ENCODE measurements around the gene MED16.

Gene MED16

GRCh38 chr19:892894-893689 lies at the start of gene MED16, which contains the start of gene RNU6-9:
MED16 (minus strand) TSS chr19:893187; CDS start chr19:891131, 2,056 bp downstream.
RNU6-9 (plus strand) TSS chr19:893484.
- peak; percentile 81 to 89 for DNase-seq (ENCODE audit: low read depth in 1 of 2, low spot score in 1 of 2)

- DNase-seq (ENCODE audit: low read depth in 1 of 2, low spot score in 1 of 2), result no peak
Observed at GRCh38 chr19:942133-942645, 49.2 kb upstream of the MED16 start.

- no peak for DNase-seq (ENCODE audit: low read depth in 1 of 2, low spot score in 1 of 2)
Observed at GRCh38 chr19:941292-942132, 48.5 kb upstream of the MED16 start.

GRCh38 chr19:940591-941291 lies 47.8 kb upstream of the MED16 start:
- peak; percentile 36 to 37 for DNase-seq (ENCODE audit: low read depth in 1 of 2, low spot score in 1 of 2)

- no peak for DNase-seq (ENCODE audit: low read depth in 1 of 2, low spot score in 1 of 2)
Observed at GRCh38 chr19:939922-940321, 46.9 kb upstream of the MED16 start.

- no peak for DNase-seq (ENCODE audit: low read depth in 1 of 2, low spot score in 1 of 2)
Observed at GRCh38 chr19:939439-939838, 46.5 kb upstream of the MED16 start.

GRCh38 chr19:938233-938923 lies 45.4 kb upstream of the MED16 start:
- no peak for DNase-seq (ENCODE audit: low read depth in 1 of 2, low spot score in 1 of 2)

- no peak for DNase-seq (ENCODE audit: low read depth in 1 of 2, low spot score in 1 of 2)
Observed at GRCh38 chr19:937259-937694, 44.3 kb upstream of the MED16 start.

GRCh38 chr19:936175-936546 lies 43.2 kb upstream of the MED16 start:
- DNase-seq (ENCODE audit: low read depth in 1 of 2, low spot score in 1 of 2), result no peak

- DNase-seq (ENCODE audit: low read depth in 1 of 2, low spot score in 1 of 2), result no peak
Observed at GRCh38 chr19:934865-935479, 42.0 kb upstream of the MED16 start.

GRCh38 chr19:934197-934840 lies 41.3 kb upstream of the MED16 start:
- no peak for DNase-seq (ENCODE audit: low read depth in 1 of 2, low spot score in 1 of 2)

GRCh38 chr19:933553-933882 lies 40.5 kb upstream of the MED16 start:
- no peak for DNase-seq (ENCODE audit: low read depth in 1 of 2, low spot score in 1 of 2)

- DNase-seq (ENCODE audit: low read depth in 1 of 2, low spot score in 1 of 2), result no peak
Observed at GRCh38 chr19:932648-933552, 39.9 kb upstream of the MED16 start.

- no peak for DNase-seq (ENCODE audit: low read depth in 1 of 2, low spot score in 1 of 2)
Observed at GRCh38 chr19:931860-932647, 39.1 kb upstream of the MED16 start.

- DNase-seq (ENCODE audit: low read depth in 1 of 2, low spot score in 1 of 2), result no peak
Observed at GRCh38 chr19:929891-930258, 36.9 kb upstream of the MED16 start.

GRCh38 chr19:929203-929890 lies 36.4 kb upstream of the MED16 start:
- no peak for DNase-seq (ENCODE audit: low read depth in 1 of 2, low spot score in 1 of 2)

- DNase-seq (ENCODE audit: low read depth in 1 of 2, low spot score in 1 of 2), result no peak
Observed at GRCh38 chr19:928471-929202, 35.6 kb upstream of the MED16 start.

Data from activated CD4-positive, alpha-beta T cell treated with anti-CD3 and anti-CD28 coated beads, Interleukin-2, amount 50 U/mL, for 24 hours (primary cell).